B cell (primary cell): Measurements from ENCODE around the gene MAL.

Experiments
- EZH2 ChIP-seq: IDR thresholded peaks from 2 replicates; pipeline ENCODE4 v1.6.1; 2012; ENCODE audit warnings: borderline replicate concordance, low read depth, mild to moderate bottlenecking, moderate library complexity, low read length; ENCODE audit not compliant: insufficient read depth, poor library complexity, severe bottlenecking
- TF ChIP-seq, protein P1 (sequence below): fragments of 200-600 bp; IDR thresholded peaks from one replicate; pipeline ENCODE4 v1.8.0; 2022; ENCODE audit warnings: antibody characterized with exemption, mild to moderate bottlenecking

DNA sequence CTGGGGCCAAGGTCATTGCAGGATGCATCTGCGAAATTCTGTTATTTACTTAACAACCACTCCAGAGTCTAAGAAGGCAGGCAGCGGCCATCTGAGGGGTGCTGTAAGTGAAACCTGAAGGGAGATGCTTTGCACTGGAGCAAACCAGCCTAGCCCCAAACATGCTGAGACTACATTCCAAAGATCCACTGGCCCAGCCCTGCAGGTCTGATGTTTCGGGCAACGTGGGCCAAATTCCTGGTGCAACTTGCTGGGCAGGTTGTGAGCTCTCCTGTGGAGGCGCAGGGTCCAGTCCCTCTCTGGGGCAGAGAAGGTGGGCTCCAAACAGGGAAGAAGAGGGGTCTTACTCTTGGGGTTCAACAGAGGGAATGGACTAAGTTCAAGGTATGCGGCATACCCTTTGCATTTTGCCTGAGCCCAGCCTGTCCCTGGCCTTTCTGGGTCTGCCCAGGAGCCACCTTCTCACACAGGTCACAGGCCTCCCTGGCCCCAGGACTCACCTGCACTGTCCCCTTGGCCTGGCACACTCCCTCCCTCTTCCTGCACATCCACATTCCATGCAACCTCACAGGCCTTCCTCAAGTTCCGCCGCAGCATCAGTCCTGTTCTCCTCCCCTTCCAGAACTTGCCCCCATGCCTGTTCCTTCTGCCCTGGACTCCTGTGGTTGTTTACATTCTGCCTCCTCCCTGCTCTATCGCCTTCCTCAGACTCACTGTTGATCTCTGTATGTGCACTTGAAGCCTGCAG lies 5.1 kb upstream of the MAL start:
- TF ChIP-seq, protein P1, sequence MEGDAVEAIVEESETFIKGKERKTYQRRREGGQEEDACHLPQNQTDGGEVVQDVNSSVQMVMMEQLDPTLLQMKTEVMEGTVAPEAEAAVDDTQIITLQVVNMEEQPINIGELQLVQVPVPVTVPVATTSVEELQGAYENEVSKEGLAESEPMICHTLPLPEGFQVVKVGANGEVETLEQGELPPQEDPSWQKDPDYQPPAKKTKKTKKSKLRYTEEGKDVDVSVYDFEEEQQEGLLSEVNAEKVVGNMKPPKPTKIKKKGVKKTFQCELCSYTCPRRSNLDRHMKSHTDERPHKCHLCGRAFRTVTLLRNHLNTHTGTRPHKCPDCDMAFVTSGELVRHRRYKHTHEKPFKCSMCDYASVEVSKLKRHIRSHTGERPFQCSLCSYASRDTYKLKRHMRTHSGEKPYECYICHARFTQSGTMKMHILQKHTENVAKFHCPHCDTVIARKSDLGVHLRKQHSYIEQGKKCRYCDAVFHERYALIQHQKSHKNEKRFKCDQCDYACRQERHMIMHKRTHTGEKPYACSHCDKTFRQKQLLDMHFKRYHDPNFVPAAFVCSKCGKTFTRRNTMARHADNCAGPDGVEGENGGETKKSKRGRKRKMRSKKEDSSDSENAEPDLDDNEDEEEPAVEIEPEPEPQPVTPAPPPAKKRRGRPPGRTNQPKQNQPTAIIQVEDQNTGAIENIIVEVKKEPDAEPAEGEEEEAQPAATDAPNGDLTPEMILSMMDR: no peak
- TF ChIP-seq EZH2: no peak
